SK-N-SH (cell line): ENCODE measurements around the gene DEPDC1B.

ENCODE experiments used
- CTCF ChIP-seq: fragments of 200-600 bp; sonication (generic); IDR thresholded peaks from 2 replicates; pipeline ENCODE4 v1.6.1; 2017; ENCODE audit warnings: antibody characterized with exemption, mild to moderate bottlenecking, moderate library complexity
- POLR2AphosphoS5 ChIP-seq: IDR thresholded peaks from 2 replicates; pipeline ENCODE4 v1.6.1; 2012; ENCODE audit warnings: low read depth, low read length
- RAD21 ChIP-seq: IDR thresholded peaks from 2 replicates; pipeline ENCODE4 v1.6.1; 2012; ENCODE audit warnings: mild to moderate bottlenecking, low read length
- RCOR1 ChIP-seq: fragments of 150-350 bp; IDR thresholded peaks from 2 replicates; pipeline ENCODE4 v1.6.1; 2017; ENCODE audit warnings: antibody characterized with exemption, low read length
- REST ChIP-seq: IDR thresholded peaks from 2 replicates; pipeline ENCODE4 v1.6.1; 2012; ENCODE audit warnings: mild to moderate bottlenecking, low read depth, low read length, moderate library complexity
- RXRA ChIP-seq: IDR thresholded peaks from 2 replicates; pipeline ENCODE4 v1.4.0; 2012; ENCODE audit warnings: low read depth, mild to moderate bottlenecking, borderline replicate concordance
- TAF1 ChIP-seq: IDR thresholded peaks from 2 replicates; pipeline ENCODE4 v1.6.1; 2012; ENCODE audit warnings: low read depth, mild to moderate bottlenecking, low read length, moderate library complexity, borderline replicate concordance
- USF2 ChIP-seq: fragments of 150-350 bp; IDR thresholded peaks from 2 replicates; pipeline ENCODE4 v1.6.1; 2017; ENCODE audit warnings: antibody characterized with exemption, low read length, low read depth, borderline replicate concordance

GRCh38 chr5:60685700-60686099 lies 14.3 kb downstream of the DEPDC1B start:
- TF ChIP-seq CTCF (no peak), REST (no peak), RXRA (no peak), POLR2AphosphoS5 (no peak), USF2 (no peak), RCOR1 (no peak), RAD21 (no peak), TAF1 (no peak)
